ENCODE measurements around the gene GRK4. TPM values are rescaled to one million over a fixed set of nuclear protein-coding genes. Genes with fewer than 3 reads are reported as not detected.

The GRK4 gene
- total RNA-seq, 1 experiment from 2014 or later = 2.5 TPM

DNA sequence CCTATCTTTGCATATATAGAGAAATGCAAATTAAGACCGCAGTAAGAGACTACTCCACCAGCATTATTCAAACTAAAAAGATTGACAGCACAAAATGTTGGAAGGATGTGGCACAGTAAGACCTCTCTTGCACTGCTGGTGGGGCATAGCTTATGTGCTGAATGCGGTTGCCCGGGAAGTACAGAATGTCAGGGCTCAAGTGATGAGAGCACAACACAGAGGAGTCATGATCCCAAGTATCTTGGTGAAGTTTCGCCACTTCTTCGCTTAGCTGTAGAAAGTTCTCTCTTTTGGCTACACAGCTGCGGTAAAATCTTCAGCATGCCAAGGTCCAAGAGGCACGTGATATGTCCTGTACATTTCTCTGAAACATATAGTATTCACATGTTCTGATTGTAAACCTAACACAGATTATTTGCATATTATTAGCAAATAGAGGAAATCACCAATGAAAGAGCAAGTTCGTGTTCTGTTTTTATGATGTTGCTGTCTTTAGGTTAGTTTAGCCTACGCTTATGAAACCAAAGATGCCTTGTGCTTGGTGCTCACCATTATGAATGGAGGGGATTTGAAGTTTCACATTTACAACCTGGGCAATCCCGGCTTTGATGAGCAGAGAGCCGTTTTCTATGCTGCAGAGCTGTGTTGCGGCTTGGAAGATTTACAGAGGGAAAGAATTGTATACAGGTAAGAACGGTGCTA is 55.9 kb downstream of the GRK4 start:
- Histone ChIP-seq H3K27ac (ENCODE audit: low read length) (no peak overlapping the region), H3K27me3 (ENCODE audit: control insufficient read depth, insufficient read depth, low read length) (no peaks in the 10 kb centered on the region), H3K4me3 (ENCODE audit: low read depth in 2 of 2, low read length in 2 of 2) (no peak overlapping the region), H3K9me3 (ENCODE audit: control insufficient read depth, insufficient read depth, low read depth, low read length) (no peaks in the 10 kb centered on the region), H3K4me1 (ENCODE audit: control insufficient read depth, insufficient read depth, low read length) (no peaks in the 10 kb centered on the region), H3K36me3 (ENCODE audit: control insufficient read depth, insufficient read depth, low read length) (no peaks in the 10 kb centered on the region)
- in situ Hi-C loops (cut with HindIII; ENCODE audit: low pct_unique_long_range_greater_than_20kb, low sequenced_read_pairs) = no loop called here
- TF ChIP-seq, protein P1, sequence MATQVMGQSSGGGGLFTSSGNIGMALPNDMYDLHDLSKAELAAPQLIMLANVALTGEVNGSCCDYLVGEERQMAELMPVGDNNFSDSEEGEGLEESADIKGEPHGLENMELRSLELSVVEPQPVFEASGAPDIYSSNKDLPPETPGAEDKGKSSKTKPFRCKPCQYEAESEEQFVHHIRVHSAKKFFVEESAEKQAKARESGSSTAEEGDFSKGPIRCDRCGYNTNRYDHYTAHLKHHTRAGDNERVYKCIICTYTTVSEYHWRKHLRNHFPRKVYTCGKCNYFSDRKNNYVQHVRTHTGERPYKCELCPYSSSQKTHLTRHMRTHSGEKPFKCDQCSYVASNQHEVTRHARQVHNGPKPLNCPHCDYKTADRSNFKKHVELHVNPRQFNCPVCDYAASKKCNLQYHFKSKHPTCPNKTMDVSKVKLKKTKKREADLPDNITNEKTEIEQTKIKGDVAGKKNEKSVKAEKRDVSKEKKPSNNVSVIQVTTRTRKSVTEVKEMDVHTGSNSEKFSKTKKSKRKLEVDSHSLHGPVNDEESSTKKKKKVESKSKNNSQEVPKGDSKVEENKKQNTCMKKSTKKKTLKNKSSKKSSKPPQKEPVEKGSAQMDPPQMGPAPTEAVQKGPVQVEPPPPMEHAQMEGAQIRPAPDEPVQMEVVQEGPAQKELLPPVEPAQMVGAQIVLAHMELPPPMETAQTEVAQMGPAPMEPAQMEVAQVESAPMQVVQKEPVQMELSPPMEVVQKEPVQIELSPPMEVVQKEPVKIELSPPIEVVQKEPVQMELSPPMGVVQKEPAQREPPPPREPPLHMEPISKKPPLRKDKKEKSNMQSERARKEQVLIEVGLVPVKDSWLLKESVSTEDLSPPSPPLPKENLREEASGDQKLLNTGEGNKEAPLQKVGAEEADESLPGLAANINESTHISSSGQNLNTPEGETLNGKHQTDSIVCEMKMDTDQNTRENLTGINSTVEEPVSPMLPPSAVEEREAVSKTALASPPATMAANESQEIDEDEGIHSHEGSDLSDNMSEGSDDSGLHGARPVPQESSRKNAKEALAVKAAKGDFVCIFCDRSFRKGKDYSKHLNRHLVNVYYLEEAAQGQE (IDR thresholded peaks at IDR 0.05; ENCODE audit: insufficient read depth in 1 of 2, low read depth in 2 of 2, low read length in 1 of 2) = no peak
- TF ChIP-seq TCF7L2 (IDR thresholded peaks at IDR 0.05; ENCODE audit: low read depth, low read length) (no peak), SIN3A (IDR thresholded peaks at IDR 0.05; ENCODE audit: borderline replicate concordance, insufficient read depth, low read depth, low read length) (no peak), POLR2AphosphoS5 (IDR thresholded peaks at IDR 0.05; ENCODE audit: low read depth, low read length) (no peak)
- TF ChIP-seq, protein P2, sequence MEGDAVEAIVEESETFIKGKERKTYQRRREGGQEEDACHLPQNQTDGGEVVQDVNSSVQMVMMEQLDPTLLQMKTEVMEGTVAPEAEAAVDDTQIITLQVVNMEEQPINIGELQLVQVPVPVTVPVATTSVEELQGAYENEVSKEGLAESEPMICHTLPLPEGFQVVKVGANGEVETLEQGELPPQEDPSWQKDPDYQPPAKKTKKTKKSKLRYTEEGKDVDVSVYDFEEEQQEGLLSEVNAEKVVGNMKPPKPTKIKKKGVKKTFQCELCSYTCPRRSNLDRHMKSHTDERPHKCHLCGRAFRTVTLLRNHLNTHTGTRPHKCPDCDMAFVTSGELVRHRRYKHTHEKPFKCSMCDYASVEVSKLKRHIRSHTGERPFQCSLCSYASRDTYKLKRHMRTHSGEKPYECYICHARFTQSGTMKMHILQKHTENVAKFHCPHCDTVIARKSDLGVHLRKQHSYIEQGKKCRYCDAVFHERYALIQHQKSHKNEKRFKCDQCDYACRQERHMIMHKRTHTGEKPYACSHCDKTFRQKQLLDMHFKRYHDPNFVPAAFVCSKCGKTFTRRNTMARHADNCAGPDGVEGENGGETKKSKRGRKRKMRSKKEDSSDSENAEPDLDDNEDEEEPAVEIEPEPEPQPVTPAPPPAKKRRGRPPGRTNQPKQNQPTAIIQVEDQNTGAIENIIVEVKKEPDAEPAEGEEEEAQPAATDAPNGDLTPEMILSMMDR (IDR thresholded peaks at IDR 0.05) = no peak
- no TSS peak for BruUV-seq (replicated peaks)
- DNase-seq (ENCODE audit: low read depth, low spot score) (no peak), ATAC-seq (no peak)
- CTCF ChIA-PET = no interaction called here
- intact Hi-C loops (cut with micrococcal nuclease; ENCODE audit: unreplicated experiment) = no loop called here
- POLR2A ChIA-PET = no interaction called here

- in situ Hi-C loops (cut with HindIII; ENCODE audit: low pct_unique_long_range_greater_than_20kb, low sequenced_read_pairs) = no loop called here
- no peaks in the 10 kb centered on the region for H3K4me1 ChIP-seq (ENCODE audit: control insufficient read depth, insufficient read depth, low read length)
- intact Hi-C loops (cut with micrococcal nuclease; ENCODE audit: unreplicated experiment) = no loop called here
- CTCF ChIA-PET = no interaction called here
- no peaks in the 10 kb centered on the region for H3K36me3 ChIP-seq (ENCODE audit: control insufficient read depth, insufficient read depth, low read length)
- no TSS peak for BruUV-seq (replicated peaks)
- H3K27ac ChIP-seq (ENCODE audit: low read length) = no peak overlapping the region
- H3K9me3 ChIP-seq (ENCODE audit: control insufficient read depth, insufficient read depth, low read depth, low read length) = no peaks in the 10 kb centered on the region
- no peaks in the 10 kb centered on the region for H3K27me3 ChIP-seq (ENCODE audit: control insufficient read depth, insufficient read depth, low read length)
- TF ChIP-seq SIN3A (IDR thresholded peaks at IDR 0.05; ENCODE audit: borderline replicate concordance, insufficient read depth, low read depth, low read length) (no peak), TCF7L2 (IDR thresholded peaks at IDR 0.05; ENCODE audit: low read depth, low read length) (no peak), POLR2AphosphoS5 (IDR thresholded peaks at IDR 0.05; ENCODE audit: low read depth, low read length) (no peak)
- TF ChIP-seq, protein P2 (IDR thresholded peaks at IDR 0.05) = no peak
- TF ChIP-seq, protein P1 (IDR thresholded peaks at IDR 0.05; ENCODE audit: insufficient read depth in 1 of 2, low read depth in 2 of 2, low read length in 1 of 2) = no peak
- ATAC-seq (no peak), DNase-seq (ENCODE audit: low read depth, low spot score) (no peak)
- no peak overlapping the region for H3K4me3 ChIP-seq (ENCODE audit: low read depth in 2 of 2, low read length in 2 of 2)
- POLR2A ChIA-PET = no interaction called here
These were observed 57.8 kb downstream of the GRK4 start for GRCh38 chr4:3021127-3021526.
